Omental fat pad (tissue), 4 donors: Measurements from ENCODE around the gene MYO16. TPM values are rescaled to one million over a fixed set of nuclear protein-coding genes. Genes with fewer than 3 reads are reported as not detected.

Source experiments
- ATAC-seq: fragments of 150-250 bp; one replicate; pipeline ENCODE4 v1.9.1; 2016; ENCODE audit warnings: mild to moderate bottlenecking, moderate library complexity; ENCODE audit not compliant: low FRiP score
- DNase-seq: peaks from one replicate; pipeline ENCODE4 v3.0.0-alpha.2; 2019; ENCODE audit warnings: low spot score
- total RNA-seq, 4 donors: library from RNA; depleted of rRNA; stranded (reverse); fragments of >200 nt; gene quantifications; one replicate each; pipeline ENCODE4 v1.1.0, GENCODE V29; 2016
- TF ChIP-seq, protein P1 (sequence below), 3 donors: fragments of 450-650 bp; IDR thresholded peaks; one replicate each; pipeline ENCODE4 v1.5.1; 2016 to 2017; ENCODE audit warnings: antibody characterized with exemption in 3 of 3, mild to moderate bottlenecking in 3 of 3, moderate library complexity in 2 of 3

The MYO16 gene
- total RNA-seq, 4 donors from 2014 or later: 0.48 to 1.9 (median 0.93) TPM; not detected in 1

DNA sequence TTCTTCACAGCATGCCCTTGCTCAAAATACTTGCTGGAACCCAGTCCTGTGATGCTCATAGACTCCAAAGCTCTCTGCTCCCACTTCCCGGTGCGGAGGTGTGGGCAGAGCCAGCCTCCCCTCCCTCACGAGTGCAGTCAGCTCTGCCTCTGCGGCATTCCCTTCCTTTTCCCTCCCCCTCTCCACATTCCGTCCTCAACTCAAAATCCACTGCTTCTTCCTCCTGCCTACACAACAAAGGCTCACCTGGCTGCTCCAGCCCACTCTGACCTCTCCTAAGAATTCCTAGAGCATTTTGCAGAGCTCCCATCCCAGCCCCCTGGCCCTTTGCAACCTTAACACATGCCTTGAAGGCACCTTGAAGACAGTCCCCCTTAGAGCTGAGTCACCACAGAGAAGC, 527.9 kb downstream of the MYO16 start:
- DNase-seq (no peak), ATAC-seq (no peak)
- TF ChIP-seq, protein P1, sequence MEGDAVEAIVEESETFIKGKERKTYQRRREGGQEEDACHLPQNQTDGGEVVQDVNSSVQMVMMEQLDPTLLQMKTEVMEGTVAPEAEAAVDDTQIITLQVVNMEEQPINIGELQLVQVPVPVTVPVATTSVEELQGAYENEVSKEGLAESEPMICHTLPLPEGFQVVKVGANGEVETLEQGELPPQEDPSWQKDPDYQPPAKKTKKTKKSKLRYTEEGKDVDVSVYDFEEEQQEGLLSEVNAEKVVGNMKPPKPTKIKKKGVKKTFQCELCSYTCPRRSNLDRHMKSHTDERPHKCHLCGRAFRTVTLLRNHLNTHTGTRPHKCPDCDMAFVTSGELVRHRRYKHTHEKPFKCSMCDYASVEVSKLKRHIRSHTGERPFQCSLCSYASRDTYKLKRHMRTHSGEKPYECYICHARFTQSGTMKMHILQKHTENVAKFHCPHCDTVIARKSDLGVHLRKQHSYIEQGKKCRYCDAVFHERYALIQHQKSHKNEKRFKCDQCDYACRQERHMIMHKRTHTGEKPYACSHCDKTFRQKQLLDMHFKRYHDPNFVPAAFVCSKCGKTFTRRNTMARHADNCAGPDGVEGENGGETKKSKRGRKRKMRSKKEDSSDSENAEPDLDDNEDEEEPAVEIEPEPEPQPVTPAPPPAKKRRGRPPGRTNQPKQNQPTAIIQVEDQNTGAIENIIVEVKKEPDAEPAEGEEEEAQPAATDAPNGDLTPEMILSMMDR (IDR thresholded peaks at IDR 0.05): no peak

DNA sequence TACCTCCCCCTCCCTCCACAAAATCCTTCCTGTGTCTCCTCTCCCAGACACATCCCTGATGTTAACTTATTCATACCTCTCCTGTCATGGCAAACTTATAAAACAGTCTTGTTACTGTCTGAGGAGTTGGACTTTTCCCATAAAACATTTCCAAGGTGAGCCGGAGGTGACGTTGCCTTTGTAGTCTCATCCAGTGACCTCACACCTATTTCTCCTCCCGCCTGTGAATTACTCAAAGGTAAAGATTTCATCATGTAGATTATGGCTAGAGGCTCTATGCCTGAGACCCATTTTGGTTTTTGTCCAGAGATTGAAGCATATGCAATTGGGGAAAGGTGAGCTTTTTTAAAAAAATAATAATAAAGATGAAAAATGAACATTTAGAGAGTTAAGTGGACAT, 529.0 kb downstream of the MYO16 start:
- ATAC-seq: no peak
- TF ChIP-seq, protein P1 (IDR thresholded peaks at IDR 0.05): no peak
- DNase-seq: no peak

DNA sequence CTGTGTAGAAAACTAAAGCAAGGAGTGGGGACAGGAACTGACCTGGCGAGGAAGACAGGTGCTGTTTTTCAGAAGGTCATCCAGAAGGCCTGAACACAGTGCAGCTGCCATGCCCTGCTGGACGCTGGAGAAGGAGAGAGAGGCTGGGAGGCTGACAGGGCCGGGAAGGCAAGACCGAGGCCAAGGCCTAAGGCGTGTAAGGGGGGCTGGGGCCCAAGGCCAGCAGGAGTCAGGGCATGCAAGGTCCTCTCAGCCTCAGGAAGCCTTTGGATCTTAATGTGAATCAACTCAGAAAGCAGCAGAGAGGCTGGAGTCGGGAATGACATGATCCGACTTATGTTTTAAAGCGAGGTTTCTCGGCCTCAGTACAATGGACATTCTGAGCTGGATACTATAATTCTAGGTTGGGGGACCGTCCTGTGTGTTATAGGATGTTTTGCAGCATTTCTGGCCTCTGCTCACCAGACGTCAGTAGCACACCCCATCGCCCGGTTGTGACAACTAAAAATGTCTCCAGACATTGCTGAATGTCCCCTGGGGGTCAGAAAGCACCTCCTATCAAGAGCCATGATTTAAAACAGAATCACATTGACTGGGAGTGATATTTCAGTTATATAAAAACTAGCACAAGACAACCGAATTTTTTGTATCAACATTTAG, 530.4 kb downstream of the MYO16 start:
- no peak for DNase-seq
- no peak for ATAC-seq
- TF ChIP-seq, protein P1 (IDR thresholded peaks at IDR 0.05): no peak

DNA sequence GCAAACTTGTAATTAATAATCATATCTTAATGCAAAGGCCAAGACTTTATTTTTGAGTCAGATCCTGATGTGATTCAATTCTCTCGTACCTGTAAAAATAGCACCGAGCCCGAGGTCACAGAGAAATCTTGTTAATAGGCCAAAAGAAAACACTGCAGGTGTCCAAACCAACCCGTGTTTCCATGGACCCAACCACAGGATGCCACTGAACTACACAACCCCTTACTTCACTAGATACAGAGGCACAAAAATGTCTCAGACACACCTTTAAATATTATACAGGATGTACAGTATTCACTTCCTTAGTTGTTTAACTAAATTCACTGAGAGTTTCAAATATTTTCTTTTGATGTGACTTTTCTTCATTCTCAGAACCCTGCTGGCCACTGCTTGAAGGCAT, 530.9 kb downstream of the MYO16 start:
- DNase-seq: no peak
- no peak for ATAC-seq
- TF ChIP-seq, protein P1 (IDR thresholded peaks at IDR 0.05): no peak

DNA sequence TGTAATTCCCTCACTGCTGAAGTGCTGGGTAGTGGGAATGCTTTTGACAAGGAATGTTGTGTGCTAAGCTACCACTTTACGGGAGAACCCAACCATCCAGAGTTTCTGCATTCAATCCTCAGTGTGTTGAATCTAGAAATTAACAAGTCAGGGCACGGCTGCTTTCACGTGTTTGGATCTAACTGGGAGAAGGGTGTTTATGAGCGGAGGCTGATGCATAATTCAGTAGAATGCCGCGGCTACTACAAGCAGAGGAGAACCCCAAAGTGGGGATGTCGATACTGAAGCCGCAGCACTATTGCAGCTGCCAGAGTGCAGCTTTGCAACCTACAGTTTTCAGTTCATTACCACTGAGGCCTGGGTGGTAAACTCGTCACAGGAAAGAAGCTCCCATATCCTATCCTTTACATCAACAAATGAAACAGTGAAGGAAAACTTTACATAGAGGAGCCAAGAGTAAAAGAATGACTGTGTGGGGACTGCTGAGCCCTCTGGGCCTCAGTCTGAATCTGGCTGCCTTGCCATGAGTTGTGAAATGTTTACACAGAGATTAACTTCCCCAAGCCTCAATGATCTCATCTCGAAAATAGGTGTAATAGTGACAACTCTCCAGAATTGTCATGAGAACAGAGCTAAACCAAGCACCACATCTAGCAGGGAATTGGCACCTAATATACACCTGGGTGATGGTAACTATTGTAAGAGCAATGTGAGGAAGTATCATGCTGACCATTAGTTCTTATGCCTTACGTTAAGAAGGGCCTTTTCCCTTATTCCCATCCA, 531.7 kb downstream of the MYO16 start:
- TF ChIP-seq, protein P1 (IDR thresholded peaks at IDR 0.05): no peak
- DNase-seq (no peak), ATAC-seq (no peak)

GRCh38 chr13:109162248-109163036, 533.0 kb downstream of the MYO16 start:
- DNase-seq (no peak), ATAC-seq (no peak)
- TF ChIP-seq, protein P1 (IDR thresholded peaks at IDR 0.05): no peak
